GM23248 (cell line): ENCODE measurements around the gene LRRC8E. TPM values are rescaled to one million over a fixed set of nuclear protein-coding genes. Genes with fewer than 3 reads are reported as not detected.

Experiments used
- DNase-seq: peaks from one replicate; pipeline ENCODE4 v3.0.0-alpha.2; 2015
- H2AFZ ChIP-seq: fragments of 200-600 bp; sonication (generic); 2 replicates; pipeline ENCODE4 v1.6.1; 2016; ENCODE audit warnings: antibody characterized with exemption
- H3F3A ChIP-seq: fragments of 200-600 bp; sonication (generic); 2 replicates; pipeline ENCODE4 v1.6.1; 2016; ENCODE audit warnings: mild to moderate bottlenecking, antibody characterized with exemption, mixed run types; ENCODE audit not compliant: insufficient read depth
- H3K27ac ChIP-seq: fragments of 200-600 bp; sonication (generic); 2 replicates; pipeline ENCODE4 v1.5.1; 2016; ENCODE audit warnings: mild to moderate bottlenecking
- H3K27me3 ChIP-seq: fragments of 200-600 bp; sonication (generic); replicated peaks from 2 replicates; pipeline ENCODE4 v1.6.1; 2016; ENCODE audit warnings: mild to moderate bottlenecking; ENCODE audit not compliant: insufficient read depth
- H3K36me3 ChIP-seq: fragments of 200-600 bp; sonication (generic); 2 replicates; pipeline ENCODE4 v1.6.1; 2016; ENCODE audit warnings: low read depth, mild to moderate bottlenecking
- H3K4me1 ChIP-seq: fragments of 200-600 bp; sonication (generic); 2 replicates; pipeline ENCODE4 v1.6.1; 2016; ENCODE audit warnings: mild to moderate bottlenecking; ENCODE audit not compliant: insufficient read depth
- H3K4me2 ChIP-seq: fragments of 200-600 bp; sonication (generic); one replicate; pipeline ENCODE4 v1.6.1; 2016; ENCODE audit warnings: mild to moderate bottlenecking; ENCODE audit not compliant: unreplicated experiment
- H3K4me3 ChIP-seq: fragments of 200-600 bp; sonication (generic); 2 replicates; pipeline ENCODE4 v1.5.1; 2016; ENCODE audit warnings: mild to moderate bottlenecking
- H3K79me2 ChIP-seq: fragments of 200-600 bp; sonication (generic); 2 replicates; pipeline ENCODE4 v1.6.1; 2016; ENCODE audit warnings: mild to moderate bottlenecking; ENCODE audit not compliant: insufficient read depth
- H3K9ac ChIP-seq: fragments of 200-600 bp; sonication (generic); 2 replicates; pipeline ENCODE4 v1.6.1; 2016; ENCODE audit warnings: mild to moderate bottlenecking
- H3K9me2 ChIP-seq: fragments of 200-600 bp; sonication (generic); 2 replicates; pipeline ENCODE4 v1.6.1; 2016; ENCODE audit warnings: mixed run types, mild to moderate bottlenecking, moderate library complexity; ENCODE audit not compliant: insufficient read depth
- H3K9me3 ChIP-seq: fragments of 200-600 bp; sonication (generic); one replicate; pipeline ENCODE4 v1.6.1; 2017; ENCODE audit warnings: low read depth
- H4K20me1 ChIP-seq: fragments of 200-600 bp; sonication (generic); 2 replicates; pipeline ENCODE4 v1.6.0; 2016; ENCODE audit not compliant: insufficient read depth
- EZH2 ChIP-seq: fragments of 200-600 bp; sonication (generic); IDR thresholded peaks from 2 replicates; pipeline ENCODE4 v1.6.1; 2018; ENCODE audit warnings: antibody characterized with exemption, mild to moderate bottlenecking; ENCODE audit not compliant: insufficient read depth, poor library complexity, severe bottlenecking
- EZH2phosphoT487 ChIP-seq: fragments of 200-600 bp; sonication (generic); IDR thresholded peaks from 2 replicates; pipeline ENCODE4 v1.6.1; 2018; ENCODE audit warnings: antibody characterized with exemption, moderate library complexity, mild to moderate bottlenecking, low read depth; ENCODE audit not compliant: insufficient read depth
- WGBS, 2 experiments: methylation state at CpG; one replicate each; pipeline ENCODE4 v1.1.6; 2015 to 2017; ENCODE audit warnings: low lambda C conversion rate in 2 of 2, low coverage in 1 of 2; ENCODE audit errors: missing lambda C conversion rate in 2 of 2; 5-methylcytosine and 5-hydroxymethylcytosine counted together
- in situ Hi-C: fragments of 300-500 bp; cut with MboI; formaldehyde crosslinking; loops from 2 replicates; pipeline ENCODE4 v1.15.0; 2020
- polyA plus RNA-seq: library from polyadenylated mRNA; unstranded; fragments of >200 nt; fragmentation: Nextera tagmentation; extraction: Ambion mirVana; gene quantifications from 2 replicates; pipeline ENCODE4 v1.2.1, GENCODE V29; 2016
- total RNA-seq: library from RNA; depleted of rRNA; stranded (reverse); fragments of >200 nt; shearing (Covaris generic); gene quantifications from 2 replicates; pipeline ENCODE4 v1.2.3, GENCODE V29; 2014

Gene LRRC8E
- total and polyA plus RNA-seq, 2 experiments from 2014 or later = 3.6 to 3.7 TPM

DNA sequence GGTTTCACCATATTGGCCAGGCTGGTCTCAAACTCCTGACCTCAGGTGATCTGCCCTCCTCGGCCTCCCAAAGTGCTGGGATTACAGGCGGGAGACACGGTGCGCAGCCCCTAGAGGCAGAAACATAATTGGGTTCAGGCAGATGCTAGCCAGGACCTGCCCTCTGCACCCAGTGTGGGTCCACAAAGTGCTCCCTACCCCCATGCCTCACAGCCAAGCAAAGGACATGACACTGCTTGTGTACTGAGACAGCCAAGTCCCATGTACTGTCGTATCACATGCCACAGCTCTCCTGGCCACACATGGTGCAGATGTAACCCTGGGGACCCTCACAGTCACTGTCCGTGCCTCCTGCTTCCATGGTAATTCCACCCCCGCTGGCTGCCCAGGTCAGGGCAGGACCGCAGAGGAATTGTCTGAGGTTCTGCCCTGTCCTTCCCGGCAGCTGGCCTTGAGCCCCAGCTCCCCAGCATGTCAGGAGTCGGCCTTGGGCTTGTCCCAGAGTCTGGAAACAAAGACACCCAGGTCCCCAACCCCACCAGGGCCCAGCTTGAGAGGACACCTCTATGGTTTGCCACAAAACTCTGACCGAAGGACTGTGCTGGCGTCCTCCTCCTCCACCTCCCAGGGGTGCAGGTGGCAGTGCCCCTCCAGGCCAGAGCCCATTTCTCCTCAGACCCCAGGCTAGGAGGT lies 21.8 kb upstream of the LRRC8E start:
- WGBS, 2 experiments = 67 to 72% methylated on average over 12 of the region's 12 CpGs
- Histone ChIP-seq H3K4me1 (no peaks in the 10 kb centered on the region), H3K4me3 (no peak overlapping the region), H3K27me3 (no peaks in the 10 kb centered on the region), H4K20me1 (no peaks in the 10 kb centered on the region), H3K27ac (no peak overlapping the region), H3K36me3 (no peaks in the 10 kb centered on the region), H3K79me2 (no peaks in the 10 kb centered on the region), H3F3A (peaks cover 10% of the 10 kb centered on the region), H3K9me2 (no peaks in the 10 kb centered on the region), H3K9ac (no peak overlapping the region), H3K4me2 (no peak overlapping the region), H3K9me3 (no peaks in the 10 kb centered on the region), H2AFZ (no peak overlapping the region)
- TF ChIP-seq EZH2phosphoT487 (no peak), EZH2 (no peak)
- in situ Hi-C loops = no loop called here
- DNase-seq = no peak

DNA sequence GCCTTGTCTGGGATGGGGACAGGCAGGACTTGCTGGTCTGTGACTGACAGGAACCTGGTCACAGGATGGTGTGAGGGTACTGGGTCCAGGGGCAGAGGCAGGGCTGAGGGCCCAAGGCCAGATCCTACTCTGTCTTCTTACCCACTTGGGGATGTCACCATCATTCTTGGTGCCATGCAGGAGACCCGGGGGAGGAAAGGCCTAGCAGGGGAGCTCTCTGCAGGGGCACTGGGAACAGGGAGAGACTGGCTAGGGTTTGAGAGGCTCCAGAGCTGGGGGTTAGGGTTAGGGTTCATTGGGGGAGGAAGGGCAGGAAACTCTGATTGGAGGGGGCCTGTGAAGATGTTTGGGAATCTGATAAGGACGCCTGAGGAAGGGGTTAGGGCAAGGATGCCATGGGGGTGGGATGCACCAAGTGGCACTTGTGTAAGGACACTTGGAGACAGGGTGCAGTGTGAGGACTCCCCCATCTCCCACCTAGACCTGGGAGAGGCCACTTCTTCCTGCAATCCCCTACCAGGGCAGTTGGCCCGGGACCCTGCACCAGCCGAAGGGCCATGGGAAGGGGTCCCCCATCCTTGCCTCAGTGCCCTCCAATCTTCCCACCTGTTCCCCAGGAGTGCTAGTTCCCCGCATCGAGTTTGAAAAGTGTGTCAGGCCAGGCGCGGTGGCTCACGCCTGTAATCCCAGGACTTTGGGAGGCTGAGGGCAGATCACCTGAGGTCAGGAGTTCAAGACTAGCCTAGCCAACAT lies 21.0 kb upstream of the LRRC8E start:
- TF ChIP-seq EZH2 = no peak
- no peak for TF ChIP-seq EZH2phosphoT487
- DNase-seq = no peak
- H3K27me3 ChIP-seq = no peaks in the 10 kb centered on the region
- no peaks in the 10 kb centered on the region for H3K79me2 ChIP-seq
- H3K9me2 ChIP-seq = no peaks in the 10 kb centered on the region
- in situ Hi-C loops = no loop called here
- H3K27ac ChIP-seq = no peak overlapping the region
- H3K4me1 ChIP-seq = no peaks in the 10 kb centered on the region; the same call in 1 of the 2 replicates
- H4K20me1 ChIP-seq = no peaks in the 10 kb centered on the region
- H2AFZ ChIP-seq = no peak overlapping the region
- no peak overlapping the region for H3K9ac ChIP-seq
- 71 to 73% methylated on average over 8 to 9 of the region's 9 CpGs for WGBS, 2 experiments
- H3K4me3 ChIP-seq = no peak overlapping the region
- H3K36me3 ChIP-seq = no peaks in the 10 kb centered on the region
- no peak overlapping the region for H3K4me2 ChIP-seq
- H3F3A ChIP-seq = peaks cover 14% of the 10 kb centered on the region
- no peaks in the 10 kb centered on the region for H3K9me3 ChIP-seq

DNA sequence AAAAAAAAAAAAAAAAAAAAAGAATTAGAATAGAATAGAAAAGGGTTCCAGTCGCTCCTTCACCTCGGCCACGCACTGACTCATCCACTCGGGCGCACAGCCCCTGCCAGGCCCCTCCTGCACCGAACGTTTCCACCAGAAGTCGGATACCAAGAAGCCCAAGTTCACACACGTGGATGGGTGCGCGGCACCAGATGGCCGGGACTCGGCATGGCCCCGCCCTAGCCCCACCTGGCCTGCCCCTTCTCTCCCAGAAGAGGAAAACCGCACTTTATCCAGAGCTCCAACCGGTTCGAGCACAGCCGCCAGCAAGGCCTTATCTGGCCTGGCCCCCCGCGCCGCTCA lies 20.0 kb upstream of the LRRC8E start:
- DNase-seq = peak; percentile 43
- H2AFZ ChIP-seq = peak overlapping the region; percentile 53

DNA sequence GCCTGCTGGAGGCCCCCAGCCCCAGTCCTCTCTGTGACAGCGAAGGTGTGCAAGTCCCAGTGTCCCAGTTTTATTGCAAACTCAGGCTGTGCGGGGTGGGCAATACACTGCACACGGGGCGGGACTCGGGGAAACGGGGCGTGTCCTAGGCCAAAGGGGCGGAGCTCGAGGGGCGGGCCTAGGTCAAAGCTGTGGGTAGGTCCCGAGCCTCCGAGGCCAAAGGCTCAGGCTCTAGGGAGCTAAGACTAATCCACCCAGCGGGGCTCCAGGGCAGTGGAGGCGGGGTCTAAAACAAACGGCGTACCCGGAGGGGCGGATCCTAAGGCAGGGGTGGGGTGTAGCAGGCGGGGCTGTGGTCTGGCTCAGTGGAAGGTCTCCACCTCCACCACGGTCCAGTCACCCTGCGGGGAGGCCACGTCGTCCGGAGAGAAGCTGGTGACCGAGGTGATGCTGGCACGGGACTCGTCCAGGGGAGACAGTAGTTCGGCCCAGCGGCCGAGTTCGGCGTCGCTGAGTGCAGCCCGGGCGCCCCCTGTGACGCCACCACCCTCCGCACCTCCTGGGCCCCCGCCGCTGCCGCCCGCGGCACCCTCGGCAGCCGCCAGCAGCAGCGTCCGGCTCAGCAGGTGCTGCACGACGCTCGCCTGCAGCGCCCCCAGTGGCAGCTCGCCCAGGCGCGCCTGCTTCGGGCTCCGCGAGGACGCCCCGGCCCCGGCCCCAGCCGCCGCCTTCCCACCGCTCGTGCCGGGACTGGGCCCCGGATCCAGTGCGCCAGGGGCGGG lies 19.4 kb upstream of the LRRC8E start:
- Histone ChIP-seq H3K4me2 (peak overlapping the region; percentile 13), H3K27ac (no peak overlapping the region), H3K36me3 (no peaks in the 10 kb centered on the region), H3K4me3 (peak overlapping the region; percentile 43), H4K20me1 (no peaks in the 10 kb centered on the region), H3K4me1 (no peaks in the 10 kb centered on the region; the same call in 1 of the 2 replicates), H3K9me2 (no peaks in the 10 kb centered on the region), H3F3A (peaks cover 14% of the 10 kb centered on the region), H3K9ac (no peak overlapping the region), H3K9me3 (no peaks in the 10 kb centered on the region), H3K79me2 (no peaks in the 10 kb centered on the region), H3K27me3 (peaks cover 9% of the 10 kb centered on the region), H2AFZ (peak overlapping the region; percentile 53)
- DNase-seq = peak; percentile 72
- in situ Hi-C loops = no loop called here
- no peak for TF ChIP-seq EZH2phosphoT487
- TF ChIP-seq EZH2 = no peak
- 3% methylated on average over 32 to 44 of the region's 67 CpGs for WGBS, 2 experiments

More for the DNA sequence above, 20.0 kb upstream of the LRRC8E start:
- in situ Hi-C loops = no loop called here
- Histone ChIP-seq H3K27ac (no peak overlapping the region), H3K9me3 (no peaks in the 10 kb centered on the region), H3K4me3 (peak overlapping the region; percentile 43; the same call in 1 of the 2 replicates), H3K4me2 (peak overlapping the region; percentile 13), H3F3A (peaks cover 14% of the 10 kb centered on the region), H4K20me1 (no peaks in the 10 kb centered on the region), H3K9ac (no peak overlapping the region), H3K9me2 (no peaks in the 10 kb centered on the region), H3K27me3 (peaks cover 7% of the 10 kb centered on the region), H3K79me2 (no peaks in the 10 kb centered on the region), H3K4me1 (no peaks in the 10 kb centered on the region; the same call in 1 of the 2 replicates), H3K36me3 (no peaks in the 10 kb centered on the region)
- WGBS, 2 experiments = 13 to 16% methylated on average over 20 to 21 of the region's 21 CpGs
- no peak for TF ChIP-seq EZH2
- TF ChIP-seq EZH2phosphoT487 = no peak
